Smooth muscle cell (in vitro differentiated cells): ENCODE results near the gene CDA. TPM values are rescaled to one million over a fixed set of nuclear protein-coding genes. Genes with fewer than 3 reads are reported as not detected.

Experiments
- DNase-seq: peaks from one replicate; lab custom pipeline; 2025; ENCODE audit not compliant: unreplicated experiment; lab: John Stamatoyannopoulos, UW
- H2AFZ ChIP-seq: fragments of 200-600 bp; sonication (generic); 2 replicates; pipeline ENCODE4 v1.6.0; 2016; ENCODE audit warnings: antibody characterized with exemption, low read depth, mild to moderate bottlenecking
- H3F3A ChIP-seq: fragments of 200-600 bp; sonication (generic); 2 replicates; pipeline ENCODE4 v1.6.0; 2017; ENCODE audit warnings: antibody characterized with exemption, low read depth
- H3K27ac ChIP-seq: fragments of 200-600 bp; sonication (generic); 2 replicates; pipeline ENCODE4 v1.5.1; 2016; ENCODE audit warnings: low read depth, mild to moderate bottlenecking
- H3K27me3 ChIP-seq: fragments of 200-600 bp; sonication (generic); 2 replicates; pipeline ENCODE4 v1.6.1; 2016; ENCODE audit warnings: low read depth, mild to moderate bottlenecking
- H3K36me3 ChIP-seq: fragments of 200-600 bp; sonication (generic); 2 replicates; pipeline ENCODE4 v1.5.1; 2016; ENCODE audit warnings: low read depth
- H3K4me1 ChIP-seq: fragments of 200-600 bp; sonication (generic); 2 replicates; pipeline ENCODE4 v1.5.1; 2016; ENCODE audit warnings: low read depth
- H3K4me2 ChIP-seq: fragments of 200-600 bp; sonication (generic); 2 replicates; pipeline ENCODE4 v1.6.0; 2016; ENCODE audit warnings: mild to moderate bottlenecking
- H3K4me3 ChIP-seq: fragments of 200-600 bp; sonication (generic); 2 replicates; pipeline ENCODE4 v1.5.1; 2016; ENCODE audit warnings: mild to moderate bottlenecking
- H3K79me2 ChIP-seq: fragments of 200-600 bp; sonication (generic); 2 replicates; pipeline ENCODE4 v1.6.0; 2016; ENCODE audit warnings: low read depth, mild to moderate bottlenecking
- H3K9ac ChIP-seq: fragments of 200-600 bp; sonication (generic); 2 replicates; pipeline ENCODE4 v1.6.0; 2016; ENCODE audit warnings: low read depth
- H3K9me3 ChIP-seq: fragments of 200-600 bp; sonication (generic); replicated peaks from 2 replicates; pipeline ENCODE4 v1.5.1; 2016; ENCODE audit warnings: low read depth
- H4K20me1 ChIP-seq: fragments of 200-600 bp; sonication (generic); 2 replicates; pipeline ENCODE4 v1.6.0; 2016; ENCODE audit warnings: low read depth
- CTCF ChIP-seq: fragments of 200-600 bp; sonication (generic); IDR thresholded peaks from 2 replicates; pipeline ENCODE4 v1.5.1; 2017; ENCODE audit warnings: borderline replicate concordance, mild to moderate bottlenecking, antibody characterized with exemption; ENCODE audit not compliant: insufficient read depth, poor library complexity, severe bottlenecking
- WGBS: methylation state at CpG from one replicate; pipeline ENCODE4 v1.1.7; 2016; ENCODE audit warnings: low lambda C conversion rate; 5-methylcytosine and 5-hydroxymethylcytosine counted together
- polyA plus RNA-seq: library from polyadenylated mRNA; unstranded; fragments of >200 nt; fragmentation: Nextera tagmentation; extraction: Ambion mirVana; gene quantifications from 2 replicates; pipeline ENCODE4 v1.2.1, GENCODE V29; 2016
- total RNA-seq: library from RNA; depleted of rRNA; stranded (reverse); fragments of >200 nt; gene quantifications from 2 replicates; pipeline ENCODE4 v1.2.3, GENCODE V29; 2014

Gene CDA
- total and polyA plus RNA-seq, 2 experiments from 2014 or later, result 0.58 to 0.78 TPM

GRCh38 chr1:20615946-20616846 lies 27.3 kb downstream of the CDA start:
- no peak overlapping the region for H3K27ac ChIP-seq
- peak overlapping the region; percentile 43 for H2AFZ ChIP-seq
- H3K9me3 ChIP-seq, result no peaks in the 10 kb centered on the region
- no peak for DNase-seq
- H3K9ac ChIP-seq, result no peak overlapping the region
- no peak overlapping the region for H3K4me2 ChIP-seq
- no peaks in the 10 kb centered on the region for H3K36me3 ChIP-seq
- 81% methylated on average over 20 of the region's 20 CpGs for WGBS
- H3K4me3 ChIP-seq, result no peak overlapping the region
- no peaks in the 10 kb centered on the region for H3K79me2 ChIP-seq
- no peaks in the 10 kb centered on the region for H3K27me3 ChIP-seq
- H3F3A ChIP-seq, result peaks cover 8% of the 10 kb centered on the region
- no peaks in the 10 kb centered on the region for H3K4me1 ChIP-seq
- no peaks in the 10 kb centered on the region for H4K20me1 ChIP-seq
- no peak for TF ChIP-seq CTCF

- Histone ChIP-seq H3K79me2 (no peaks in the 10 kb centered on the region), H3K27me3 (no peaks in the 10 kb centered on the region), H3K4me3 (no peak overlapping the region), H4K20me1 (no peaks in the 10 kb centered on the region), H3K36me3 (no peaks in the 10 kb centered on the region), H3K9ac (no peak overlapping the region), H3K4me1 (no peaks in the 10 kb centered on the region), H3K9me3 (no peaks in the 10 kb centered on the region), H3K27ac (no peak overlapping the region), H3F3A (peaks cover 8% of the 10 kb centered on the region), H3K4me2 (no peak overlapping the region), H2AFZ (no peak overlapping the region)
- no peak for TF ChIP-seq CTCF
- no peak for DNase-seq
- WGBS, result 94% methylated on average over 3 of the region's 3 CpGs
These were observed 28.1 kb downstream of the CDA start for GRCh38 chr1:20616847-20617487.

GRCh38 chr1:20618550-20618949 lies 29.7 kb downstream of the CDA start:
- no peak for DNase-seq

More at GRCh38 chr1:20618550-20618949, 29.7 kb downstream of the CDA start:
- Histone ChIP-seq H3K36me3 (no peaks in the 10 kb centered on the region), H3K27ac (no peak overlapping the region), H3K4me1 (no peaks in the 10 kb centered on the region), H2AFZ (no peak overlapping the region), H3F3A (peaks cover 1% of the 10 kb centered on the region), H3K4me2 (no peak overlapping the region), H3K27me3 (no peaks in the 10 kb centered on the region), H3K4me3 (no peak overlapping the region), H3K79me2 (no peaks in the 10 kb centered on the region), H3K9me3 (no peaks in the 10 kb centered on the region), H4K20me1 (no peaks in the 10 kb centered on the region), H3K9ac (no peak overlapping the region)
- no peak for TF ChIP-seq CTCF
- 86% methylated on average over 4 of the region's 4 CpGs for WGBS
